ENCODE measurements around the gene GPHN.

GPHN gene

DNA sequence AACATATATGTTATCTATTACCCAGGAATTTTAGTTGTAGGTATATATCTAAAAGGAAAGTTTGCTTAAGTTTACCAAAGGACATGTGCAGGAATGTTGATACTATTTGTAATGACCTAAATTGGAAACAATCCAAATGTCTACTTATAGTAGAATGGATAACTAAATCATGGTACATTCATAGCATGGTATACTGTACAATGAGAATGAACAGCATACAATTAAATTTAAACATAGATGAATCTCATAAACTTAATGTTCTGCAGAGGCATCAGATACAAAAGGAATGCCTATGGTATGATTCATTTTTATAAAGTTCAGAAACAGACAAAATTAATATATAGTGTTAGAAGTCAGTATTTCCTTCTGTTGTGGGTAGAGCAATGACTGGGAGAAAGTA, 135.4 kb downstream of the GPHN start:
- TF ChIP-seq POLR2AphosphoS5 (IDR thresholded peaks at IDR 0.05; ENCODE audit: low read depth, low read length) (no peak), TAF1 (IDR thresholded peaks at IDR 0.05; ENCODE audit: borderline replicate concordance, low read depth, low read length) (no peak), POLR2A (IDR thresholded peaks at IDR 0.05; ENCODE audit: low read depth, low read length) (no peak)
- peak; percentile 17 for FAIRE-seq
- no peak for DNase-seq (ENCODE audit: insufficient read length)

DNA sequence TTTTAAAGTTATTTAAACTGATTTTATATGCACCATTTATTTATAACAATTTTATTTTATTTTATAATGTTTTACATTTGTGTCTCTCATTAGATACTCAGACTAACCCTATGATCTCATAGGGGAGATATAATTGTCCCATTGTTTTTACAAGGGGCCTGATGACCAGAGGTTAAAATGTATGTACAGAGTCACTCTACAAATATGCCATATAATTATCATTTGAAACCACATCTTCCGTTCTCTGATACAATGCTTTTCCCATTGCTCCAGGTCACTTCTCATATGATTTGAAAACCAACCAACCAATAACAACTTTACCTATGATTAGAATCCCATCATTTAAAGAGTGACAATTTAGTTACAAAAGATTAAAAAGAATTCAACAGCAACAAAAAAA, 137.8 kb downstream of the GPHN start:
- no peak for FAIRE-seq
- DNase-seq (ENCODE audit: insufficient read length) = no peak
- TF ChIP-seq POLR2A (IDR thresholded peaks at IDR 0.05; ENCODE audit: low read depth, low read length) = no peak
- TF ChIP-seq TAF1 (IDR thresholded peaks at IDR 0.05; ENCODE audit: borderline replicate concordance, low read depth, low read length) = no peak
- no peak for TF ChIP-seq POLR2AphosphoS5 (IDR thresholded peaks at IDR 0.05; ENCODE audit: low read depth, low read length)

DNA sequence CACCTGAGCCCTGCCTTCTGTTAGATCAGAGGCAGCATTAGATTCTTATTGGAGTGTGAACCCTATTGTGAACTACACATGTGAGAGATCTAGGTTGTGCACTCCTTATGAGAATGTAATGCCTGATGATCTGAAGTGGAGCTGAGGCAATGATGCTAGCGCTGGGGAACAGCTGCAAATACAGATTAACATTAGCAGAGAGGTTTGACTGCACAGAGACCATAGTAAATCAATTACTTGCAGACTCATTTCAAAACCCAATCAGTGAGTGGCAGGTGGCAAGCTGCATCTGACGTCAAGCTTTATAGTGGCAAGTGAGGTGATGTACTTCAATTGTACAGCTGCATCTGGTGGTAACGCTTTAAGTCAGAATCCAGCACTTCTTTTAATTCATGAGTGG, 141.6 kb downstream of the GPHN start:
- FAIRE-seq (no peak), DNase-seq (ENCODE audit: insufficient read length) (no peak)
- no peak for TF ChIP-seq POLR2AphosphoS5 (IDR thresholded peaks at IDR 0.05; ENCODE audit: low read depth, low read length)
- no peak for TF ChIP-seq POLR2A (IDR thresholded peaks at IDR 0.05; ENCODE audit: low read depth, low read length)
- TF ChIP-seq TAF1 (IDR thresholded peaks at IDR 0.05; ENCODE audit: borderline replicate concordance, low read depth, low read length) = no peak

DNA sequence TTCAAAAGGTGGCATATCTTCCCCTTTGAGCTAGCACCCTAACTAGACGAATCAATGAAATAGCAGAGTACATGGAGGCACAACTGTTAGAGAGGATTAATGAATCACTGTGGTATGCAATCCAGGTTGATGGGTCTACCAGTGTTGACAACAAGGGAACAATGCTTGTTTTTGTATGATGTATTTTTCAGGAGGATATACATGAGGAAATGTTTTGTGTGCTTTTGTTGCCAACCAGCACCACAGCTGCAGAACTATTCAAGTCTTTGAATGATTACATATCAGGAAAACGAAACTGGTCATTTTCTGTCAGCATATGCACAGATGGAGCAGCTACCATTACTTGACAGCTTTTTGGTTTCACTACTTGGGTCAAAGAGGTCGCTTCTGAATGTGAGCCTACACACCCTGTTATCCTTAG, 142.6 kb downstream of the GPHN start:
- TF ChIP-seq POLR2AphosphoS5 (IDR thresholded peaks at IDR 0.05; ENCODE audit: low read depth, low read length) (no peak), POLR2A (IDR thresholded peaks at IDR 0.05; ENCODE audit: low read depth, low read length) (no peak), TAF1 (IDR thresholded peaks at IDR 0.05; ENCODE audit: borderline replicate concordance, low read depth, low read length) (no peak)
- FAIRE-seq (peak; percentile 96), DNase-seq (ENCODE audit: insufficient read length) (no peak)

DNA sequence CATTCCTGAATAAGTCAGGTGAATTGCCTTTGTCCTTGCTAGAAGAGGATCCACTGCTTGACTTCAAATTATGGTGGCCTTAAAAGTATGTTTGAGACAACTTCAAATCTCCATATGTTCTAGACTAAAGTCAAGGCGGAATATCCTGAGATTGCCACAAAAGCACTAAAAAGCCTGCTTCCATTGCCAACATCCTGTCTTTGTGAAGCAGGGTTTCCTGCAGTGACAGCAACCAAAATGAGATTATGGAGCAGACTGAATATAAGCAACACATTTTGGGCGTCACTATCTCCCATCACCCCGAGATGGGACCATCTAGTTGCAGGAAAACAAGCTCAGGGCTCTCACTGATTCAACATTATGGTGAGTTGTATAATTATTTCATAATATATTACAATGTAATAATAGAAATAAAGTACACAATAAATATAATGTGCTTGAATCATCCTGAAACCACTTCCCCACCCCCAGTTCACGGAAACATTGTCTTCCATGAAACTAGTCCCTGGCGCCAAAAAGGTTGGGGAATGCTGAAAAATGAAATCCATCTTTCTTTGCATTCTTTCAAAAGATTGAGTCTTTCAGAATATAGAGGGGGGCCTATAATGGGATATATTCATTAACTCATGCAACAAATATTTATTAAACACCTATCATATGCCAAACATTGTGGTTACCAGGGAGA, 143.7 kb downstream of the GPHN start:
- no peak for DNase-seq (ENCODE audit: insufficient read length)
- no peak for FAIRE-seq
- TF ChIP-seq POLR2AphosphoS5 (IDR thresholded peaks at IDR 0.05; ENCODE audit: low read depth, low read length) (no peak), POLR2A (IDR thresholded peaks at IDR 0.05; ENCODE audit: low read depth, low read length) (no peak), TAF1 (IDR thresholded peaks at IDR 0.05; ENCODE audit: borderline replicate concordance, low read depth, low read length) (no peak)

DNA sequence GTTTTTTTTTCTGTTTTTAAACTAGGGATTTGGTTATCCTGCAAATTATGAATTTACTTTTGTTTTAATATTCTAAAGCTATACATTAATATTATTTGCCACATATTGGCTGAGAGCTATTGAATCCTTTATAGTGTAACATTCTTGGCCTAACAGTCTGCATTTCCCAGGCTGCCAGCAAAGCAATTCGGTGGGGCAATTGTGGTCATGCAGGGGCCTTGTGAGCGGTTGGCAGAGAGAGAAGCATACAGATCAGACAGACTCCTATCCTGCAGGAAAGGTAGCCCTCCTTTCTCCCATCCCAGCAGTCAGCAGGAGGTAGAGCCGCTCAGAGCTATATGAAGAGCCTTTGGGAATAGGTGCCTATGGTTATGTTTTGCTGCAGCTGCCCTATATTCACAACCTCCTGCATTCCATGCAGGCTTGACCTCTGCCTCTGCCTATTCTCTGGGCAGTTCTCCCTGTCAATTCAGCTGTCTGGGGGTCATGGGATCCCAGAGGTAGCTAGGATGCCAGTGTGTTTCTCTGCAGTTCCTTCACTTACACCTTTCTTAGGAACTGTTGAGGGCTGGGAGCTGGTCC, 144.7 kb downstream of the GPHN start:
- FAIRE-seq (no peak), DNase-seq (ENCODE audit: insufficient read length) (no peak)
- TF ChIP-seq POLR2AphosphoS5 (IDR thresholded peaks at IDR 0.05; ENCODE audit: low read depth, low read length) (no peak), POLR2A (IDR thresholded peaks at IDR 0.05; ENCODE audit: low read depth, low read length) (no peak), TAF1 (IDR thresholded peaks at IDR 0.05; ENCODE audit: borderline replicate concordance, low read depth, low read length) (no peak)

DNA sequence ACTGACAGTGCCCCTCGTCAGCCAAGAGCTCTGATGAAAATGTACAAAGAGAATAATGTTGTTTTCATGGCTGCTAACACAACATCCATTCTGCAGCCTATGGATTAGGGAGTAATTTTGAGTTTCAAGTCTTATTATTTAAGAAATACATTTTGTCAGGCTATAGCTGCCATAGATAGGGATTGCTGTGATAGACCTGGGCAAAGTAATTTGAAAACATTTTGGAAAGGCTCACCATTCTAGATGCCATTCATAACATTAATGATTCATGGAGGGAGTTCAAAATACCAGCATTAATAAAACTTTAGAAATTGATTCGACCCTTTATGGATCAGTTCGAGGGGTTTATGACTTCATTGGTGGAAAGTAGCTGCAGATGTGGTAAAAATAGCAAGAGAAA, 149.8 kb downstream of the GPHN start:
- no peak for DNase-seq (ENCODE audit: insufficient read length)
- no peak for FAIRE-seq
- TF ChIP-seq TAF1 (IDR thresholded peaks at IDR 0.05; ENCODE audit: borderline replicate concordance, low read depth, low read length) (no peak), POLR2A (IDR thresholded peaks at IDR 0.05; ENCODE audit: low read depth, low read length) (no peak), POLR2AphosphoS5 (IDR thresholded peaks at IDR 0.05; ENCODE audit: low read depth, low read length) (no peak)

DNA sequence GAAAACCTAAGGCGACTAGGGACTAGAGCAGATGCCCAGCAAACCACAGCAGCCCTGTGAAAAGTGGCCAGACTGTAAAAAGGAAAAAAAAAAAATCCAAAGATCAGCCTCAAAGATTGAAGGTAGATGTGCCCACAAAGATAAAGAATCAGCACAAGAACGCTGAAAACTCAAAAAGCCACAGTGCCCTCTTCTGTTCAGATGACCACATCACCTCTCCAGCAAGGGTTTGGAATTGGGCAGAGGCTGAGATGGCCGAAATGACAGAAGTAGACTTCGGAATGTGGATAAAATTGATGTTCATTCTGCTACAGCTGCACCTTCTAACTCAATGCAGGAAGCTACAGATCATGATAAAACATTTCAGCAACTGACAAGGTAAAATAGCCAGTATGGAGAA, 154.4 kb downstream of the GPHN start:
- FAIRE-seq (no peak), DNase-seq (ENCODE audit: insufficient read length) (no peak)
- TF ChIP-seq POLR2AphosphoS5 (IDR thresholded peaks at IDR 0.05; ENCODE audit: low read depth, low read length) (no peak), TAF1 (IDR thresholded peaks at IDR 0.05; ENCODE audit: borderline replicate concordance, low read depth, low read length) (no peak), POLR2A (IDR thresholded peaks at IDR 0.05; ENCODE audit: low read depth, low read length) (no peak)

DNA sequence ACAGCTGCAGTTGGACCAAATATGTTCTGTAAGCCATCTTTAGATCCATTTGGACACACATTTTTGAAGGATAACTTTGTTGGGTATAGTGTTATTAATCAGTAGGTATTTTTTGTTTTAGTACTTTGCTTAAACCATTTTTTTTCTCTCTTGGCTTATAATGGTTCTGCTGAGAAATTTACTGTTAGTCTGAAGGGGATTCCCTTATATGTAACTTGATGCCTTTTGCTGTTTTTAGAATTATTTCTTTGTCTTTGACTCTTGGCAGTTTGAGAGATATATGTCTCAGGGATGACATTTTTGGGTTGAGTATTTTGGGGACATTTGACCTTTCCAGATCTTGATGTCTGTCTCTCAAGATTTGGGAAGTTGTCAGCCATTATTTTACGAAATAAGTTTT, 169.8 kb downstream of the GPHN start:
- no peak for FAIRE-seq

DNA sequence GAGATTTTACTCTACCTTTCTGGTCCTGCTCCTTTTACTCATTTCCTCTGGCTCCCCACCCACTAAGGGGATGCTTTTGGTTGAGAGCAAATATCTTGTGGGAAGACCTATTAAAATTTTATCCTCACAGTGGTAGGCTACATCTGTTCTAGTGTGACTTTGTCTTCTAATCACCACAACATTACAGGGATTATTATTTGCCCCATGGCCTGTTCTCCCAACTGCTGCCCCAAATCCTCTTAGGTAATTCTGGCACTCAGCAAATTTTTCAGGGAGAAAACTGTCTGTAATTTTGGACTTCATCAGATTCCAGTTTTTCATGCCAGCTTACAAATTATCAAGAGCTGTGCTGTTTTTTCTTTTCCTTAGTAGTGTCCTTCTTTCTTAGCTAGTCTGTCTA, 172.3 kb downstream of the GPHN start:
- no peak for TF ChIP-seq POLR2A (IDR thresholded peaks at IDR 0.05; ENCODE audit: low read depth, low read length)
- TF ChIP-seq TAF1 (IDR thresholded peaks at IDR 0.05; ENCODE audit: borderline replicate concordance, low read depth, low read length) = no peak
- TF ChIP-seq POLR2AphosphoS5 (IDR thresholded peaks at IDR 0.05; ENCODE audit: low read depth, low read length) = no peak
- no peak for FAIRE-seq
- no peak for DNase-seq (ENCODE audit: insufficient read length)

More for the DNA sequence above, 169.8 kb downstream of the GPHN start:
- TF ChIP-seq POLR2A (IDR thresholded peaks at IDR 0.05; ENCODE audit: low read depth, low read length) (no peak), POLR2AphosphoS5 (IDR thresholded peaks at IDR 0.05; ENCODE audit: low read depth, low read length) (no peak)
- no peak for DNase-seq (ENCODE audit: insufficient read length)

DNA sequence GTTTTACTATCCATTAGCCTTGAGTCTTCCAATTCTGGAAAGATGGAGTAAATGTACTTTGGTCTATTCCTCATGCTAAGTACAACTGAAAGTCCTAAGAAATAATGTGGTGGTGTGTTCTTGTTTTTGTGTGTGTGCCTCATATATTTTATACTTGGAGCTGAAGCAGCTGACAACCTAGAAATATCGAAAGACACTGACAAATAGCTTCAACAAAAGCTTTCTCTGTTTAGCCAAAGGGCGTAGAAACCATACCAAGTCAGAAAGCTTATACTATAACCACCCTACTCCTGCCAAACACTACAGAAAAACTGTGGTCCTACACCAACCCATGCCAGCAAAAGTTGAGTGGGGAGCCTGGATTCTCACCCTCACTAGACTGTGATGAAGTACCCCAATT, 188.4 kb downstream of the GPHN start:
- TF ChIP-seq POLR2A (IDR thresholded peaks at IDR 0.05; ENCODE audit: low read depth, low read length) (no peak), POLR2AphosphoS5 (IDR thresholded peaks at IDR 0.05; ENCODE audit: low read depth, low read length) (no peak), TAF1 (IDR thresholded peaks at IDR 0.05; ENCODE audit: borderline replicate concordance, low read depth, low read length) (no peak)
- FAIRE-seq (no peak), DNase-seq (ENCODE audit: insufficient read length) (no peak)

DNA sequence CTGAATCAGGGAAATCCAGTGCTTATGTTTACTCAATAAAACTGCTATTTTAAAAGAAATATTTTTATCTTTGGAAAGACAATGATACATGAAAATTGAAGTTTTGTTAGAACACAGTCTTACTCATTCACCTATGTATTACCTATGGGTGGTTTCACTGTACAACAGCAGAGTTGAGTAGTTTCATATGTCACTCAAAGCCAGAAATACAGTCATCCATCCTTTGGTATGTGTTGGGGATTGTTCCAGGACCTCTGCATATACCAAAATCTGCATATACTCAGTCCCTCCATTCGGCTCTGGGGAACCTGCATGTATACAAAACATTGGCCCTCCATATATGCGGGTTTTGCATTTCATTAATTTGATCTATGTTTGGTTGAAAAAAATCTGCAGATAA, 190.6 kb downstream of the GPHN start:
- TF ChIP-seq POLR2A (IDR thresholded peaks at IDR 0.05; ENCODE audit: low read depth, low read length) (no peak), TAF1 (IDR thresholded peaks at IDR 0.05; ENCODE audit: borderline replicate concordance, low read depth, low read length) (no peak)
- FAIRE-seq (peak; percentile 14), DNase-seq (ENCODE audit: insufficient read length) (no peak)
